GM15510 (cell line): ENCODE measurements around the gene SPARC.

ENCODE experiments used
- POLR2A ChIP-seq: IDR thresholded peaks from 3 replicates; pipeline ENCODE4 v1.6.1; 2011; ENCODE audit warnings: borderline replicate concordance; ENCODE audit not compliant: insufficient read length; ENCODE audit errors: extremely low read depth

Gene SPARC

GRCh38 chr5:151660616-151661495 is 25.9 kb downstream of the SPARC start:
- TF ChIP-seq POLR2A, result no peak

GRCh38 chr5:151659001-151659754 is 27.5 kb downstream of the SPARC start:
- no peak for TF ChIP-seq POLR2A

GRCh38 chr5:151657114-151657513 is 29.6 kb downstream of the SPARC start:
- no peak for TF ChIP-seq POLR2A

GRCh38 chr5:151656311-151656710 is 30.4 kb downstream of the SPARC start:
- TF ChIP-seq POLR2A, result no peak

GRCh38 chr5:151651997-151652645 is 34.6 kb downstream of the SPARC start:
- no peak for TF ChIP-seq POLR2A

- no peak for TF ChIP-seq POLR2A
Measured at GRCh38 chr5:151648988-151649387, 37.7 kb downstream of the SPARC start.

- no peak for TF ChIP-seq POLR2A
Measured at GRCh38 chr5:151648089-151648488, 38.6 kb downstream of the SPARC start.

- TF ChIP-seq POLR2A, result no peak
Measured at GRCh38 chr5:151647320-151647861, 39.3 kb downstream of the SPARC start.

GRCh38 chr5:151646334-151646733 is 40.4 kb downstream of the SPARC start:
- TF ChIP-seq POLR2A, result no peak

- TF ChIP-seq POLR2A, result no peak
Measured at GRCh38 chr5:151643388-151643787, 43.3 kb downstream of the SPARC start.

GRCh38 chr5:151642472-151643140 is 44.1 kb downstream of the SPARC start:
- no peak for TF ChIP-seq POLR2A

GRCh38 chr5:151638619-151639018 is 48.1 kb downstream of the SPARC start:
- no peak for TF ChIP-seq POLR2A

- TF ChIP-seq POLR2A, result no peak
Measured at GRCh38 chr5:151637676-151638075, 49.0 kb downstream of the SPARC start.

- no peak for TF ChIP-seq POLR2A
Measured at GRCh38 chr5:151633892-151634291, 52.8 kb downstream of the SPARC start.

GRCh38 chr5:151632941-151633340 is 53.8 kb downstream of the SPARC start:
- no peak for TF ChIP-seq POLR2A

- TF ChIP-seq POLR2A, result no peak
Measured at GRCh38 chr5:151632524-151632923, 54.2 kb downstream of the SPARC start.
